SU-DHL-6 (cell line): ENCODE data around the gene PALB2.

Source experiments
- H2AFZ ChIP-seq: fragments of 200-600 bp; sonication (generic); 2 replicates; pipeline ENCODE4 v1.6.1; 2014; ENCODE audit warnings: low read depth, mild to moderate bottlenecking, moderate library complexity, mixed read lengths, antibody characterized with exemption, low read length; ENCODE audit not compliant: severe bottlenecking
- H3F3A ChIP-seq: fragments of 200-600 bp; shearing (Covaris generic); 2 replicates; pipeline ENCODE4 v1.6.0; 2016; ENCODE audit warnings: antibody characterized with exemption, mild to moderate bottlenecking; ENCODE audit not compliant: insufficient read depth
- H3K27ac ChIP-seq: fragments of 200-600 bp; sonication (generic); 2 replicates; pipeline ENCODE4 v1.5.1; 2016; ENCODE audit warnings: low read depth, mild to moderate bottlenecking, low read length, moderate library complexity, mixed read lengths
- H3K27me3 ChIP-seq: fragments of 200-600 bp; sonication (generic), shearing (Covaris generic); 2 replicates; pipeline ENCODE4 v1.6.0; 2014; ENCODE audit warnings: mild to moderate bottlenecking, low read length
- H3K36me3 ChIP-seq: fragments of 200-600 bp; sonication (generic); 2 replicates; pipeline ENCODE4 v1.6.1; 2014; ENCODE audit warnings: mild to moderate bottlenecking, low read length, mixed read lengths
- H3K4me2 ChIP-seq: fragments of 300-600, 200-600 bp; shearing (Covaris generic), sonication (generic); 2 replicates; pipeline ENCODE4 v1.6.0; 2014; ENCODE audit warnings: low read length, low read depth, mild to moderate bottlenecking; ENCODE audit not compliant: poor library complexity, severe bottlenecking
- H3K4me3 ChIP-seq: fragments of 200-600 bp; sonication (generic); 2 replicates; pipeline ENCODE4 v1.5.1; 2014; ENCODE audit warnings: antibody characterized with exemption, low read length, mild to moderate bottlenecking, mixed read lengths; ENCODE audit not compliant: insufficient read depth, poor library complexity, severe bottlenecking
- H3K79me2 ChIP-seq: fragments of 200-600 bp; sonication (generic); 2 replicates; pipeline ENCODE4 v1.6.1; 2014; ENCODE audit warnings: mild to moderate bottlenecking, low read length, moderate library complexity; ENCODE audit not compliant: insufficient read depth
- H3K9ac ChIP-seq: fragments of 200-600 bp; sonication (generic); 2 replicates; pipeline ENCODE4 v1.7.0; 2014; ENCODE audit warnings: mild to moderate bottlenecking, low read length
- H3K9me2 ChIP-seq: fragments of 200-600 bp; sonication (generic); replicated peaks from 2 replicates; pipeline ENCODE4 v1.6.1; 2014; ENCODE audit warnings: low read length; ENCODE audit not compliant: insufficient read depth
- H3K9me3 ChIP-seq: fragments of 200-600 bp; sonication (generic); 2 replicates; pipeline ENCODE4 v1.6.1; 2014; ENCODE audit warnings: low read length, mixed read lengths; ENCODE audit not compliant: insufficient read depth
- H4K20me1 ChIP-seq: fragments of 200-600 bp; sonication (generic); 2 replicates; pipeline ENCODE4 v1.6.1; 2014; ENCODE audit warnings: low read depth, mild to moderate bottlenecking, antibody characterized with exemption, low read length, moderate library complexity, mixed read lengths
- EZH2phosphoT487 ChIP-seq: fragments of 200-600 bp; sonication (generic), shearing (Covaris generic); conservative IDR thresholded peaks from 2 replicates; pipeline ENCODE4 v1.6.1; 2018; ENCODE audit warnings: mild to moderate bottlenecking, antibody characterized with exemption, low read length, moderate library complexity, mixed read lengths
- TF ChIP-seq, protein P1 (sequence below): fragments of 200-600 bp; sonication (generic); IDR thresholded peaks from one replicate; pipeline ENCODE4 v1.5.1; 2017; ENCODE audit warnings: antibody characterized with exemption, mild to moderate bottlenecking, low read length, moderate library complexity; ENCODE audit not compliant: insufficient read depth, poor library complexity, severe bottlenecking

PALB2 gene

DNA sequence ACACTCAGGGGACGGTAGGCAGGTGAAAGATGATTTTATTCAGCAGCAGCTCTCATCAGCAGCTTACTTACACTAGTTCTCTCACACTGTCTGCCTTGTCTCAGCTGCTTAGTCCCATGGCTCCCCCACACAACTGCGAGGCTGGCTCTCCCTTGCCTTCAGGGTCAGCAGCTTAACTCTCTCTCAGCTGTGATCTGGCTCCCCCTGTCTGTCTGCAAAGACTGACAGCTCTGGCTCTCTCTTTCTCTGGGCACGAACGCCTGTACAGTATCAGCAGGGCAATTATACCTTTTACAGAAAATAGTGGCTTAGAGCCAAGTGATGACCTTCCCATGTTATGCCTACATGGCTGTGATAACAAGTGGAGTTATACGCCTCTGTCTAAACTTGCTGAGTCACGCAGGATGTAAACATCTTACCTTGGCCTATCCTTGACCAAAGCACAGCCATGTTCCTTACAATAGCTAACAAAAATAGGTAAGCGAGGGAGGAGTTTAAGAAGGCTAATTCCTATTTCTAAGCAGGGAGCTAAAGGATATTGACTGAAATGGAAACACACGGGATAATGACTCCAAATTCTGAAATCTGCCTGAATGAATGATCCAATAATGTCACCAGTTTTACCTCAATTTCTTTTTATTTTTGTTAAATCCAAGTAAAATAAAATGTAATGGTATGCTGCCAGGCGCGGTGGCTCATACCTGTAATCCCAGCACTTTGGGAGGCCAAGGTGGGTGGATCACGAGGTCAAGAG, 43.9 kb downstream of the PALB2 start:
- H3K4me3 ChIP-seq: no peak overlapping the region
- peak overlapping the region; percentile 66 for H3K4me2 ChIP-seq
- peak overlapping the region; percentile 95 for H2AFZ ChIP-seq
- no peaks in the 10 kb centered on the region for H3K9me3 ChIP-seq
- peaks cover 12% of the 10 kb centered on the region for H3F3A ChIP-seq
- H3K27me3 ChIP-seq: no peaks in the 10 kb centered on the region
- H3K36me3 ChIP-seq: no peaks in the 10 kb centered on the region; the same call in 1 of the 2 replicates
- peak overlapping the region; percentile 91 for H3K9ac ChIP-seq
- no peaks in the 10 kb centered on the region for H3K9me2 ChIP-seq
- H3K27ac ChIP-seq: peak overlapping the region; percentile 62
- no peaks in the 10 kb centered on the region; the same call in 1 of the 2 replicates for H4K20me1 ChIP-seq
- TF ChIP-seq EZH2phosphoT487: no peak
- TF ChIP-seq, protein P1, sequence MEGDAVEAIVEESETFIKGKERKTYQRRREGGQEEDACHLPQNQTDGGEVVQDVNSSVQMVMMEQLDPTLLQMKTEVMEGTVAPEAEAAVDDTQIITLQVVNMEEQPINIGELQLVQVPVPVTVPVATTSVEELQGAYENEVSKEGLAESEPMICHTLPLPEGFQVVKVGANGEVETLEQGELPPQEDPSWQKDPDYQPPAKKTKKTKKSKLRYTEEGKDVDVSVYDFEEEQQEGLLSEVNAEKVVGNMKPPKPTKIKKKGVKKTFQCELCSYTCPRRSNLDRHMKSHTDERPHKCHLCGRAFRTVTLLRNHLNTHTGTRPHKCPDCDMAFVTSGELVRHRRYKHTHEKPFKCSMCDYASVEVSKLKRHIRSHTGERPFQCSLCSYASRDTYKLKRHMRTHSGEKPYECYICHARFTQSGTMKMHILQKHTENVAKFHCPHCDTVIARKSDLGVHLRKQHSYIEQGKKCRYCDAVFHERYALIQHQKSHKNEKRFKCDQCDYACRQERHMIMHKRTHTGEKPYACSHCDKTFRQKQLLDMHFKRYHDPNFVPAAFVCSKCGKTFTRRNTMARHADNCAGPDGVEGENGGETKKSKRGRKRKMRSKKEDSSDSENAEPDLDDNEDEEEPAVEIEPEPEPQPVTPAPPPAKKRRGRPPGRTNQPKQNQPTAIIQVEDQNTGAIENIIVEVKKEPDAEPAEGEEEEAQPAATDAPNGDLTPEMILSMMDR: peak; percentile 69
- H3K79me2 ChIP-seq: peaks cover 36% of the 10 kb centered on the region

DNA sequence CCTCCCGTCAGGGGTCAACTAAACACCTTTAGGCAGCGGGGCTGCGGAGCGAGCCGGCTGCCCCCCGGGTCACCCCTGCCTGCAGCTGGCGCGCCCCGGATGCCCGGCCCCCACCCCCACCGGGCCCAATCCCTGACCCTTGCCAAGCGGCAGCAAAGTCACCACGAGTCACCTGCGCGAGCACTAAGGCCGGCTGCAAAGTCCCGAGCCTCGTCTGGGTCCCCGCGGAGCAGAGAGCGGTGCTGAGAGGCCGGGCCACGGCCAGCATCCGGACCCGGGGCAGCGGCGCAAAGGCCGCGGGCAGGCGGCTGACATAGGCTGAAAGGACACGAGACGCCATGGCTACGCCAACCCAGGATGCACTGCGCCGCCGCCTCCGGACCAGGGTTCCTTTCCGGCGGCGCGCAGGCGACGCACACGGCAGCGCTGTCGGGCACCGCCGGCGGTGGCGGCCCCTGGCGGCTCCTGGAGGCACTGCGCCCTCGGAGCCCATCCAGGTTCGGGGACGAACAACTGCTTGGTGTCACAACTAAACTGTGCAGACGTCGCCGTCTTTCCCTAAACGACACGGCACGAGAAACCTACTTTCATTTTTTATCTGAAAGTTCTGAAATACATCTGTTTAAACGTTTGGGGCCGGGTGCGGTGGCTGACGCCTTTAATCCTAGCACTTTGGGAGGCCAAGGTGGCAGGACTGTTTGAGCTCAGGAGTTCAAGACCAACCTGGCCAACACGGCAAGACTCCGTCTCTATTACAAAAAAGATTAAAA, 45.0 kb downstream of the PALB2 start, which contains the start of gene NDUFAB1:
NDUFAB1 (minus strand) TSS at position 366 of the 770 bp plus-strand sequence; CDS start at position 340, 26 bp downstream.
- Histone ChIP-seq H3K27me3 (no peaks in the 10 kb centered on the region), H3F3A (peaks cover 12% of the 10 kb centered on the region), H4K20me1 (no peaks in the 10 kb centered on the region; the same call in 1 of the 2 replicates), H3K9me2 (no peaks in the 10 kb centered on the region), H3K9me3 (no peaks in the 10 kb centered on the region), H3K4me3 (peak within 1 kb of the TSS; percentile 68), H2AFZ (peak within 1 kb of the TSS; percentile 95), H3K27ac (peak within 1 kb of the TSS; percentile 62), H3K36me3 (no peaks in the 10 kb centered on the region; the same call in 1 of the 2 replicates), H3K79me2 (peaks cover 47% of the 10 kb centered on the region), H3K4me2 (peak within 1 kb of the TSS; percentile 82), H3K9ac (peak within 1 kb of the TSS; percentile 91)
- TF ChIP-seq, protein P1: peak; percentile 80
- TF ChIP-seq EZH2phosphoT487: no peak

DNA sequence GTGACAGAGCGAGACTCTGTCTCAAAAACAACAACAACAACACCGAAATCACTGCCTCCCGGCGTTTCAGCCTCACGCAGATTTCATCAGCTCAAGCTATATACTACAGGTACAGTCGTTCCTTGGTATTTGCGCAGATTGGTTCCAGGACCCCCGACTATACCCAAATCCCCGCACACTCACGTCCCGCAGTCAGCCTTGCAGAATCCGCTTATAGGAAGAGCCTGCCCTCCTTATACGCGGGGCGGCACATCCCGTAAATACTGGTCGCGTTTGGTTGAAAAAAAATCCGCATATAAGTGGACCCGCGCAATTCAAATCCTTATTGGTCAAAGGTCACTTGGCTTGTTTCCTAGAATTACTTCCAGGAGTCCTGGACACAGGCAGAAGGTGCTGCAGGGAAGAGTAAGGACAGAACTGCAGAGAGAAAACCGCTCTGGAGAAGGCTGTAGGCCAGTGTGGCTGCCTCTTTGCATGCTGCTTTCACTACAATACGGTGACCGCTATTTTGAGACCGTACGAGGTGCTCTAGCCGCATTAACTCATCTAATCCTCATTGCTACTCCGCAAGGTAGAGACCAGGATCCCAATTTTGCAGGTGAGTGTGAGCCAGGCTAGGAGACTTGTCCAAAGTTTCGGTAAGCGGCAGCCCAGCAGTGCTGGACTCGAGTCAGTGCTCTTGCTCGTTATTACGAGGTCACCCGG, 45.7 kb downstream of the PALB2 start:
- no peaks in the 10 kb centered on the region for H3K36me3 ChIP-seq
- no peaks in the 10 kb centered on the region for H3K9me3 ChIP-seq
- H3K4me2 ChIP-seq: peak overlapping the region; percentile 82
- peak overlapping the region; percentile 91 for H3K9ac ChIP-seq
- H2AFZ ChIP-seq: peak overlapping the region; percentile 95
- no peak overlapping the region for H3K27ac ChIP-seq
- H3F3A ChIP-seq: peaks cover 12% of the 10 kb centered on the region
- peaks cover 54% of the 10 kb centered on the region for H3K79me2 ChIP-seq
- no peaks in the 10 kb centered on the region for H3K9me2 ChIP-seq
- peak overlapping the region; percentile 68 for H3K4me3 ChIP-seq
- no peaks in the 10 kb centered on the region; the same call in 1 of the 2 replicates for H4K20me1 ChIP-seq
- no peak for TF ChIP-seq EZH2phosphoT487
- TF ChIP-seq, protein P1: no peak
- no peaks in the 10 kb centered on the region for H3K27me3 ChIP-seq
